IPS-18a (cell line): Measurements from ENCODE around the gene ATAD3A.
"Not testable (repeated sequence)": the region's sequence is repeated elsewhere in the genome, so short reads cannot be mapped to it uniquely, and the experiment has no call there.

Source experiments
- H3K27ac ChIP-seq: one replicate; pipeline ENCODE4 v1.5.1; 2013; ENCODE audit warnings: low read length
- H3K27me3 ChIP-seq: one replicate; pipeline ENCODE4 v1.6.1; 2013; ENCODE audit warnings: mild to moderate bottlenecking, low read length; ENCODE audit not compliant: control insufficient read depth, insufficient read depth
- H3K36me3 ChIP-seq: one replicate; pipeline ENCODE4 v1.6.1; 2013; ENCODE audit warnings: low read depth, low read length; ENCODE audit not compliant: control insufficient read depth
- H3K4me1 ChIP-seq: one replicate; pipeline ENCODE4 v1.6.1; 2013; ENCODE audit warnings: low read depth, low read length; ENCODE audit not compliant: control insufficient read depth
- H3K4me3 ChIP-seq: one replicate; pipeline ENCODE4 v1.5.1; 2013; ENCODE audit warnings: low read length
- H3K9ac ChIP-seq: one replicate; pipeline ENCODE4 v1.6.1; 2013; ENCODE audit warnings: mild to moderate bottlenecking, low read length, moderate library complexity
- H3K9me3 ChIP-seq: one replicate; pipeline ENCODE4 v1.6.1; 2013; ENCODE audit warnings: low read depth, low read length; ENCODE audit not compliant: control insufficient read depth

Gene ATAD3A

GRCh38 chr1:1491601-1492000 is 20.4 kb upstream of the ATAD3A start:
- no peaks in the 10 kb centered on the region for H3K27me3 ChIP-seq
- H3K36me3 ChIP-seq, result peaks cover 38% of the 10 kb centered on the region
- H3K27ac ChIP-seq, result no peak overlapping the region
- no peaks in the 10 kb centered on the region for H3K9me3 ChIP-seq
- no peaks in the 10 kb centered on the region for H3K4me1 ChIP-seq
- H3K4me3 ChIP-seq, result no peak overlapping the region
- H3K9ac ChIP-seq, result no peak overlapping the region

GRCh38 chr1:1494311-1494710 is 17.7 kb upstream of the ATAD3A start:
- not testable (repeated sequence) for H3K27me3 ChIP-seq, H3K4me3 ChIP-seq, H3K9ac ChIP-seq, H3K9me3 ChIP-seq, H3K4me1 ChIP-seq, H3K27ac ChIP-seq
- H3K36me3 ChIP-seq, result peaks cover 28% of the 10 kb centered on the region

GRCh38 chr1:1495461-1495975 is 16.4 kb upstream of the ATAD3A start:
- not testable (repeated sequence) for H3K4me3 ChIP-seq, H3K9me3 ChIP-seq, H3K27me3 ChIP-seq, H3K9ac ChIP-seq, H3K27ac ChIP-seq, H3K4me1 ChIP-seq
- H3K36me3 ChIP-seq, result peaks cover 19% of the 10 kb centered on the region

- H3K36me3 ChIP-seq, H3K9me3 ChIP-seq, H3K27ac ChIP-seq, H3K27me3 ChIP-seq, H3K9ac ChIP-seq, H3K4me1 ChIP-seq: not testable (repeated sequence)
- H3K4me3 ChIP-seq, result peak overlapping the region; percentile 22
Measured at GRCh38 chr1:1504777-1505365, 7.1 kb upstream of the ATAD3A start.

- H3K4me3 ChIP-seq, result peak overlapping the region; percentile 22
- H3K27me3 ChIP-seq, H3K4me1 ChIP-seq, H3K27ac ChIP-seq, H3K9ac ChIP-seq, H3K9me3 ChIP-seq, H3K36me3 ChIP-seq: not testable (repeated sequence)
Measured at GRCh38 chr1:1505366-1505798, 6.6 kb upstream of the ATAD3A start.

GRCh38 chr1:1505801-1506200 is 6.2 kb upstream of the ATAD3A start:
- not testable (repeated sequence) for H3K4me3 ChIP-seq, H3K27ac ChIP-seq, H3K9ac ChIP-seq, H3K4me1 ChIP-seq, H3K9me3 ChIP-seq, H3K27me3 ChIP-seq, H3K36me3 ChIP-seq

GRCh38 chr1:1507305-1507704 is 4.7 kb upstream of the ATAD3A start:
- no peaks in the 10 kb centered on the region for H3K4me1 ChIP-seq
- no peaks in the 10 kb centered on the region for H3K27me3 ChIP-seq
- no peaks in the 10 kb centered on the region for H3K9me3 ChIP-seq
- no peaks in the 10 kb centered on the region for H3K36me3 ChIP-seq
- H3K27ac ChIP-seq, result no peak overlapping the region
- H3K9ac ChIP-seq, result no peak overlapping the region
- H3K4me3 ChIP-seq, result no peak overlapping the region

GRCh38 chr1:1508775-1509464 is 3.0 kb upstream of the ATAD3A start:
- H3K4me3 ChIP-seq, H3K9ac ChIP-seq, H3K36me3 ChIP-seq, H3K27ac ChIP-seq, H3K4me1 ChIP-seq, H3K9me3 ChIP-seq, H3K27me3 ChIP-seq: not testable (repeated sequence)

- not testable (repeated sequence) for H3K4me3 ChIP-seq, H3K9me3 ChIP-seq, H3K4me1 ChIP-seq, H3K27me3 ChIP-seq, H3K27ac ChIP-seq, H3K36me3 ChIP-seq, H3K9ac ChIP-seq
Measured at GRCh38 chr1:1509465-1509850, 2.5 kb upstream of the ATAD3A start.

- Histone ChIP-seq H3K36me3 (no peaks in the 10 kb centered on the region), H3K9me3 (no peaks in the 10 kb centered on the region), H3K9ac (peak overlapping the region; percentile 77), H3K27ac (peak overlapping the region; percentile 86), H3K4me1 (no peaks in the 10 kb centered on the region), H3K27me3 (no peaks in the 10 kb centered on the region), H3K4me3 (peak overlapping the region; percentile 63)
Measured at GRCh38 chr1:1510912-1511532, 940 bp upstream of the ATAD3A start.

- H3K4me3 ChIP-seq, result peak overlapping the region; percentile 42
- H3K4me1 ChIP-seq, H3K27me3 ChIP-seq, H3K9me3 ChIP-seq, H3K9ac ChIP-seq, H3K27ac ChIP-seq, H3K36me3 ChIP-seq: not testable (repeated sequence)
Measured at GRCh38 chr1:1512425-1512824, 463 bp downstream of the ATAD3A start.

- not testable (repeated sequence) for H3K36me3 ChIP-seq, H3K4me3 ChIP-seq, H3K9me3 ChIP-seq, H3K9ac ChIP-seq, H3K27ac ChIP-seq, H3K4me1 ChIP-seq, H3K27me3 ChIP-seq
Measured at GRCh38 chr1:1513675-1514074, 1.7 kb downstream of the ATAD3A start.
